Measurements from ENCODE around the gene ROBO1.

The ROBO1 gene

DNA sequence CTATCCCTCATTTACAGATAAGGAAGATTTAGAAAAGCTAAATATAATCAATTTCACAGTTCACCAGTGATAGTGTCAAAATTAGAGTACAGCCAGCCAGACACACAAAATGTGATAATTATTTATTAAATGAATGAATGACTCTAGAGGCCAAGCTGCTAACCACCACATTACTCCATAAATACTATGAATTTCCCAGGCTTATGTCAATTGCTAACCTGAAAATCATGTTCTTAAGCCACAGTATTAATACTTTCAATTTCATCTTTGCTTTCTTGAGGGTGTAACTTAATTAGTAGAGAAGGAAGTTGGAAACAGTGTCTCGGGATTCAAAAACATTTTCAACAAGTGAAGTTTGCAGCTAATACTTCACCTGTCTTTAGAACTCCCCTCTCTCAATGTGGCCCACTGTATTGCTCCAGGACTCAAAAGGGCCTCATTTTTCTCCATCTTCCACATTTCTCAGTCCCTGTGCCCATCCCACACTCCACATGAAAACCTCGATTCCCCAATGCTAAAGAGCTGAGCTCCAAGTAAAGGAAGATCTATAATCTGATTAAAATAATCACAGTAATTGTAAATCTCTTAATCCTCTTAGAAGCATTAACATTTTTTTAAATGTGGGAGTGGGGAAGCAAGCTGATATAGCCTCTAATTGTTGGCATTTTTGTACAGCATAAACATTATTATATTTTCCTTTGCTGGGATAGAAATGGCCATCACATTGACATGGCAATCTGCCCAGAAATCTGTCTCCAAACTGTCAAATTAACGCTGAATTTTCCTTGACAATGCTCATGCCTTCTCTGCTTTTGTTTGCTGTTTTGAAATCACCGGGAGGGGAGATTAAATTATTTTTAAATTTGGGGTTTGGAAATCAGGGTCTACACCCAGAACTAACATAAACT is 765.1 kb downstream of the ROBO1 start:
- no peak for DNase-seq

DNA sequence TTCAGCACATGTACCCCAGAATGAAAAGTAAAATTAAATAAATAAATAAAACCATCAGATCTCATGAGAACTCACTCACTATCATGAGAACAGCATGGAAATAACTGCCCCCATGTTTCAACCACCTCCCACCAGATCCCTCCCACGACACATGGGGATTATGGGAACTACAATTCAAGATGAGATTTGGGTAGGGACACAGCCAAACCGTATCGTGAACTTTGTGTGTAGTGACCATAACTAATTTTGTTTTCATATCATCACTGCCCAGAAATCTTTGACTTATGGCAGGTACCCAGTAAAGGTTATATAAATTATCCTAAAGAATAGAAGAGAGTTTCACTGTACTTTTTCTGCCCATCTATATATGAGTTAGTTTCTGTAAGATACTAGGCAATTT is 766.5 kb downstream of the ROBO1 start:
- no peak for DNase-seq

DNA sequence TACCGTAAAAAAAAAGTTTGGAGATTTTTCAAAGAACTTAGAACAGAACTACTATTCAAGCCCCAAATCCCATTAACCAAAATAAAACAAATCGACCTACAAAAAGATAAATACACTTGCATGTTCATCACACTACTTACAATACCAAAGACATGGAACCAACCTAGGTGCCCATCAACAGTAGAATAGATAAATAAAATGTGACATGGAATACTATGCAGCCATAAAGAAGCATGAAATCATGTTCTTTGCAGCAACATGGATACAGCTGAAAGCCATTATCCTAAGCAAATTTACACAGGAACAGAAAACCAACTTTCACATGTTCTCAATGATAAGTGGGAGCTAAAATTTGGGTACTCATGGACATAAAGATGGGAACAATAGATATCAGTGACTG is 768.7 kb downstream of the ROBO1 start:
- no peak for DNase-seq

DNA sequence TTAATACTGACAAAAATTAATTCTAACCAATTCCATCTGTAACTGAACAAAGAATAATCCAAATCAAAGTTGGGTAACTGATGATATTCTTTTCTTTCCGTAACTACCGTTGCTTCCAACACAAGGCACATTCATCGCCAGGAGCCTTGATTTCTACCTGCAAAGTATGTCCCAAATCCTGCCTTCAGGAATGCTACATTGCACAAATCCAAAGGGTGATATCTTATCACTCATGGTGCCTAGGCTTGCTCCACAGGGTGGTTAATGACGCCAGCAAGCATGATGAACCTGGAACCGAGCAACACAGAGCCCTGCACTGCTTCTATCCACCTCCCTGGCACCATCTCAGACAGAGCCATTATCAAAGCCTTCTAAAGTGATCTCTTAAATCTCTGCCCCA is 772.7 kb downstream of the ROBO1 start:
- DNase-seq, result no peak

DNA sequence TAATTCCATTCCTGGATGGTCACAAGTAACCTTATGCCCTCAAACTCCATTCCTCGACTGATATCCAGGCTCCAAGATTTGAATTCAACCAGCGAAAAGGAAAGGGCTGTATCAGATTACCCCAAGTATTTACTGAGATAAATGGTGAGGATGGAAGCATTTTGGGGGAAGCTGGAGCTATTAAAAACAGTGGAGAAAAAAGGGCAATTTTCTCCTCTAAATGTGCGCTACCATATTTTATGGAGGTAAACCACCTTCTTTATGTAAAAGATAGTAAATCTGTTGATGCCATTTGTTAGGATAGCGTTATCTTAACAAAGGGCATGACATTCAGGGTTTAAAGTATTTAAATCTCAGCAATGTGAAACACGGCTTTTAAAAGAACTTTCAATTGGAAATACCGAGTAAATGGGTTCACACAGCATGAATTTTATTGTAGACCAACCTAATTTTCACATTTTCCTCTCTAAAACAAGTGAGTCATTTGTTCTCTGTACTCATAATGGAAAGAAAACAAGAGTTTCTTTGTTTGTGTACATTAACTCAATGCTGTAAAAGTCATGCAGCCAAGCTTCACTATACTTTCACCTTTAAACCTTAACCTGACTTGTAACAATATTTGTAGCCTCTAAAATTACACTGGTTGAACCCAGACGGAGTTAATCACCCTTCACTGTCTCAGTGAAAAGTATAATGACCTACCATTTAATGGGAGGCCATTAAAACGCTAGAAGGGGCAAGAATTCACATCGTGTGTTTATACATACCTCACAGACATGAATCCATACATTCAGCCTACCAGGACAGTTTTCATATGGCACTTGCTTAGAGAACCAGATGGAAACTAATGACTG is 773.4 kb downstream of the ROBO1 start:
- no peak for DNase-seq

DNA sequence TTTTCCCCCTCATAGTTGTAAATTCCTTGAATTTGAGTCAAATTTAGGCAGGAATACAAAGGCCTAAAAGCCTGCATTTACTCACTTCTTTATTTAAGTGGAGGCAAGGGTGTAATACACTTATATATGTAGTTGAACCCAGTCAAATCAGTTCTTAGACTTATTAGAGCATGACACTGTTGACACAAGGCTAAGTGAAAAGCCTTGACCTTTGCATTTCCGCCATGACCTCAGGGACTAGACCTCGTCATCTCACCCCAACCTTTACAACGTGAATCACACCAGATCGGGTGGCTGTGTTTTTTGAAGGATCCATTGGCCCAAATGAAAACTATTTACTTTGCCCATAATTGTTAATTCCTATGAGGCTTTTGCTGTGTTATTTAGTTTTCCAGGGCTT is 774.4 kb downstream of the ROBO1 start:
- no peak for DNase-seq

DNA sequence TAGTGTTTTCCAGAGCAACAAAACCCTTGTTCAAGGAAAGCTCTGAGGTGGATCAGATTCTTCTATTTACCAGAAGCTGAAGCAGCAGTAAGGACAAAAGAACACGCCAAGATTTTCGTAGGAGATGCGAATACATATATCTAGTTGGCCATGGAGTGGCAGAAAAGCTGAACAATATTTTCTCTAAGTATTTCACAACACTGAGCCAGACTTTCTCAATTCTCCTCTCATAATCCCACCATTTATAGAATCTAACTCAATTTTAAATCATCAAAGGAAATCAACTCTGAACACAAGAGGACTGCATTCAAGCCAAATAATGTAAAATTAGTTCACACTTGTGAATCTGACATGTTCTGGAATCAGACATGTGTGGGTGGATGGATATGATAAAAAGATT is 775.0 kb downstream of the ROBO1 start:
- DNase-seq, result no peak

GRCh38 chr3:78992400-78992799 is 775.4 kb downstream of the ROBO1 start:
- DNase-seq, result no peak

- DNase-seq, result no peak
Observed at GRCh38 chr3:78991656-78992055, 776.1 kb downstream of the ROBO1 start.

- no peak for DNase-seq
Observed at GRCh38 chr3:78990156-78990555, 777.6 kb downstream of the ROBO1 start.

- peak; percentile 31 to 59 for DNase-seq
Observed at GRCh38 chr3:78988324-78988723, 779.5 kb downstream of the ROBO1 start.

DNA sequence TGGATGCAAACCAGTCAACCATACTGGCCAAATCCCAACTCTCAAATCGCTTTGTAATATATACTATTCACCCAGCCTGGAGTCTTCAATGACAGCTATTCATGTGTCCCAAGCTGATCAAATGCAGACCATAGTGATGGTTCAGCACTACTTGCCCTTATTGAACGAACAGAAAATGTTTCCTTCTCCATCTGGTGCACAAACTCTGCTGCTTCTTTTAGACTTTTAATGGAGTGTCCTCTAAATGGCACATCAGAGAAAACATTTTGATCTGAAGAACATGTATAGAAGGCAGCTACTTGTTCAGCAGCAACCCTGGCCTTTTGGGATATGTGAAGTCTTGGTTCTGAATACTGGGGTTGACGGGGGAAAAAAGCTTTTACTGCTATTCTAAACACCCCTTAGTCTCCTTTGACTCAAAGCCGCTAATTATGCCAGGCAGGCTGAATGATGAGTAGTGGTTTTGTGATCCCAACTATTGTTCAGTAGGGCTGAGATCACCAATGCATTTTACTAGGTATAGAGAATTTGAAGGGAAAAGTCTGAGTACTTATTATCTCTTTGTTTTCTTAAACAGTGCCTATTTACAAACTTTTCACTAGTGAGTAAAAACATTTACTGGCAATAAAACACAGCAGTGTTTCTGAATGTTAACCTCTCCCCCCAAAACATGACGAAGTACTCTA is 781.2 kb downstream of the ROBO1 start:
- DNase-seq, result no peak

DNA sequence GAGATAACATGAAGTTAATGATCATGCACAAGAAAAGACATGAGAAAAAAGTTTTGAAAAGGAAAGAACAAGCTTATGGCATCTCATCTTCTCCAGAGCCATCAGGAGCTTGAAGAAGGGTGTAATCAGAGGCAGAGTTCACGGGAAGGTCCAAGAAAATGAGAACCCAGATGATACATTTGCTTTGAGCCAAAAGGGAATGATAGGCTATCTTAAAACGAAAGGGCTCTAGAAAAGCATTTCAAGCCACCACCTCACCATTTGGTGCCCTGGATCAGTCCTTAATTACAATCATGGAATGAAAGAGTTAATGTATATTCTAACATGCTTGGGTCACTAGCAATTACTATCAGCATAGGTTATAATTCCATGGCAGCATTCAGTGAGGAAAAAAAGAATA is 781.8 kb downstream of the ROBO1 start:
- DNase-seq, result no peak

GRCh38 chr3:78979028-78979427 is 788.8 kb downstream of the ROBO1 start:
- DNase-seq, result no peak

- peak; percentile 20 to 21 for DNase-seq
Observed at GRCh38 chr3:78978037-78978436, 789.8 kb downstream of the ROBO1 start.

- DNase-seq, result no peak
Observed at GRCh38 chr3:78977073-78977472, 790.7 kb downstream of the ROBO1 start.

DNA sequence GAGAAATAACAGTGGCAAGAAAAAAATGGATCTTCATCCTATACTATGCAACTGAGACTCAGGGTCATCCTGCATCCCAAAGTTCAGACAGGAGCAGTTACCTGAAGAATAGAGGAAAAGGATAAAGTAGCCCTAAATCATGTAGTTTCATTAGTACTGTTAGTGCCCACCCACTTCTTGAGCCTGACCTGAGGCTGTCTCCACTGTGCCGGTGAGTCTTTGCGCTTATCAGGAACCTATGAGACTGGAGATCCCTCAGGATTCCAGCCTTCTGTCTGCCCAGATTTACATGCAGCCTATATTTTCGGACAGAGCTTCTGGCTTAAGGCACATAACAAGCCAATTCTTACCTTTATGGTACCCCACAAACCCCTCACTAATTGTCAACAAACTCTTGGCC is 791.6 kb downstream of the ROBO1 start:
- DNase-seq, result no peak

GRCh38 chr3:78974181-78974790 is 793.5 kb downstream of the ROBO1 start:
- no peak for DNase-seq

DNA sequence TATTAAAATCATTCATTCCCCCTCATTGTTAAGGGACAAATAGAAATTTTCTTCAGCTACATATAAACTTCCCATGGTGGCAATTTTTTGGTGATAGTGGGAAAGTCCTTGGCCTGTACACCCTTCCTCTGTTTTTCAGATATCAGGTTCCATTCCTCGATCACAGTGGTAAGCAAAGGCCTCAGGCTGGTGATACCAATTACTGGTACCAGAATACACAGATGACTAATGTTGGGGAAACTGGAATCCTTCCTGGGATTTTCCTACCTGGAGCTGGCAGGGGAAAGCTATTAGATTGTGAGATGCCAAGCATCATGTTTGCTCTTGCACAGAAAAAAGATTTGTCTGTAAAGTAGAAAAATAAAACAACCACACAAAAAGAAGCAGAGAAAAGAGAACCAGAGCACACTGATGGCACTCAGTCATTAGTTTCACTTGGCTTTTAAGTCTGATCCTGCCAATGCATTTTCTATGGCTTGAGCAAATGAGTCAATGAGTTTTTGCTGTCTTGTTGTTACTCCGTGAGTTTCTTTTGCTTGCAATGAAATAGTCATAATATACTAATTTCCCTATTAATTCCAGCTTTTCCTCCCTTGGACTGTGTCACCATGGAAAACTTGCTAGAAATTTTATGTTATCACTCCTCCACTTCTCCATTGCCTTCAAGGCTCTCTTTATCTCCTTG is 795.0 kb downstream of the ROBO1 start:
- no peak for DNase-seq

- no peak for DNase-seq
Observed at GRCh38 chr3:78970656-78971055, 797.1 kb downstream of the ROBO1 start.

DNA sequence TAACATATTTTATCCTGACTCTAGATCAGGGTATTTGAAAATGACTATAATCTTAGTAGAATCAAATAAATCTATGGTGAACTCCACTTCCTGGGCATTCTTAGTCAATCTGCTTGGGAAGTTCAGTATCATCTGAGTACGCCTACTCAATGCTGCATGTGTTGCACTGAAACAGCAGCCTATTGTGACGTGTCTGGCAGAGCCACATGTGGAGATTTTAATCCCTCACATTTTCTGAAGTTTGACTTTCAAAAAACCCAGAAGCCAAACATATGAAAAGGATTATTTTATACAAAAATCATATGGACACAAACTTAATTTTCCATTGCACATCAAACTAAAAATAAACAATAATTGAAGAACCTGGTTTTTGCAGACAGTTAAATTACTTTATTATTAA is 798.3 kb downstream of the ROBO1 start:
- no peak for DNase-seq

DNA sequence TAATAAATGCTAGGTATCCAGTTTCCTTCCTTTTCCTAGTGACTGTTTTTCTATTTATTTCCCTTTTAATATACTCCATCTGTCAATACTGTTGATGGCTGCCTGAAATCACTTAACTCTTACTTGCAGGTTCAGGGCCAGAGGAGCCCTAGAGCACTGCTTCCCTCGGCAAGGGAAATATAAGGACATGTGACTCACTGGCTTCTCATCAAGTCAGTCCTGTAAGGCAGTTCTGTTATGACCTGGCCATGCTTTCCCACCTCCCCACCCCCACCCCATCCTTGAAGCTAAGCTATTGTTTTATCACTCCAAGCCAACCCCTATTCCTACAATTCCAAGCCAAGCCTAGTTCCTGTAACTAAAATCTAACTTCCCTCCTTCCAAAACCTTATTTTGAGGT is 800.7 kb downstream of the ROBO1 start:
- no peak for DNase-seq
